HG03520 (cell line): ENCODE data around the gene BCL7A.
A peak's percentile ranks its signal among the peaks of the same experiment; 100 is the strongest.
"Not testable (repeated sequence)": the region's sequence is repeated elsewhere in the genome, so short reads cannot be mapped to it uniquely, and the experiment has no call there.

Experiments
- ATAC-seq: cut with Tn5 transposase; IDR thresholded peaks from one replicate; pipeline ENCODE4 v1.9.1; 2021; ENCODE audit warnings: mild to moderate bottlenecking, moderate library complexity; ENCODE audit not compliant: unreplicated experiment

The BCL7A gene

DNA sequence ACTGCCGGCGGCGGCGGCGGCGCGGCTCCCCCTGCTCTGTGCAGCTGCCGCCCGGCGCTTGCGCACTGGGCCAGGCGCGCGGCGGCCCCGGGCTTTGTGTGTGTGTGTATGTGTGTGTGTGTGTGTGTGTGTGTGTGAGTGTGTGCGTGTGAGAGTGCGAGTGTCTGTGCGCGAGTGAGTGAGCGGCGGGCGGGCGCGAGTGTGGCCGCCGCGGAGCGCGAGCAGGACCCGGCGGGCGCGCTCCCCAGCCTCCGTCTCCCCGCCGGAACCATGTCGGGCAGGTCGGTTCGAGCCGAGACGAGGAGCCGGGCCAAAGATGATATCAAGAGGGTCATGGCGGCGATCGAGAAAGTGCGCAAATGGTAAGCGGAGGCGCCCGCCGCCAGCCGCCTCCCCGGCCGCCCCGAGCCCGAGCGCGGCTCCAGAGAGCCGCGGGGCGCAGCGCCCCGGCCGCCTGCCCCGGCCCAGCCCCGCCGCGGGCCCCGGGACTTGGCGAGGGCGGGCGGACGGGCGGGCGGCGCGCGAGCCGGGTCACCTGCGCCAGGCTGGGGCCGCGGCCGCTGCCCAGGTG is at the start of gene BCL7A:
TSS of gene BCL7A (plus strand) at position 63 of the 571 bp plus-strand sequence. CDS start at position 271, 208 bp downstream.
- ATAC-seq = no peak

DNA sequence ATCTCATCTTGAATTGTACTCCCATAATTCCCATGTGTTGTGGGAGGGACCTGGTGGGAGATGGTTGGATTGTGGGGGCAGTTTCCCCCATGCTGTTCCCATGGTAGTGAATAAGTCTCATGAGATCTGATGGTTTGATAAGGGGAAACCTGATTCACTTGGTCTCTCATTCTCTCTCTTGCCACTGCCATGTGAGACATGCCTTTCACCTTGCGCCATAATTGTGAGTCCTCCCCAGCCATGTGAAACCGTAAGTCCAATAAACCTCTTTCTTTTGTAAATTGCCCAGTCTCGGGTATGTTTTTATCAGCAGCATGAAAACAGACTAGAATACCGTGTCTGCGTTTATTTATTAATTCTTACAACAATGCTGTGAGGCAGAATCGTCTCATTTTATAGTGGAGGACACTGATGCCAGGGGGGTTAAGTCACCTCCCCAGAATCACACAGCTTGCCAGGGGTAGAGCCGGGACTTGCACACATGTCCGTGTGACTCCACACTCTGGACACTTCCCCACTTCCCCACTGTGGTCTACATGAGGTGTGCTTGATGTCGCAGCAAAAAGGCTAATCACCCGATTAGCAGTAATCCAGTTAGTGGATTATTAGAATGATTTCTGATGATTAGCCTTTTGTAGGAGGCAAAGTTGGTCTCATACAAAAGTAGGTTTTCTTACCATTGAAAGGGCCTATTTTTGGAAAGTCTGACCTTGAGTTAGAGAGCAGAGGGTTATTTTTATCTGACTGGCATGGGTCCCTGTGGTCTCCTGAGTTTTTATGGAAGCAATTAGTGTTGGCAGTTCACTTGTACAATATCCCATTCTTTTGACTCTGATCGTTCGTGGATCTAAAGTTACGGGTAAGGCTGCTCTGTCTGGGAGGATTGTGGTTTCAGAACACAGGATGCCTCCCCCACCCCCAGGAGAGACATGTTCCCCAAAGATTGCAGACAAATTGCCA is 47.4 kb upstream of the BCL7A start:
- no peak for ATAC-seq

DNA sequence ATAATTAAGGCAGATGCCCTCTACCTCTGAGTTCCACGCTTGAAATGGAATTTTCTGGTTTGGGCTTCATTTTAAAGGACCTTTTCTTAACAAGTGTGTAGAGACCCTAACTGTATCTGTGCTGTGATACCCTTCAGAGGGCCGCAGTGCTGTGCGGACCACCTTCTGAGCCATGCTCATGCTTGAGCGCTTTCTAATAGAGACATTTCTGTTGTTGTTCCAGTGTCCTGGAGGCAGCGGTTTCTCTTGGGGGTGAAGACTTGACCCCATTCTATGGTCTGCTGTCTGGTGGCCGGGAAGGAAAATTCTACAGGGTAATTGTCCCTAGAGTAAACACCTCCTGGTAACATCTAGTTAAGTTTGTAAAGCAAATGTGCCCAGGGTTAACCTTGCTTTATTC is 46.7 kb upstream of the BCL7A start:
- no peak for ATAC-seq

DNA sequence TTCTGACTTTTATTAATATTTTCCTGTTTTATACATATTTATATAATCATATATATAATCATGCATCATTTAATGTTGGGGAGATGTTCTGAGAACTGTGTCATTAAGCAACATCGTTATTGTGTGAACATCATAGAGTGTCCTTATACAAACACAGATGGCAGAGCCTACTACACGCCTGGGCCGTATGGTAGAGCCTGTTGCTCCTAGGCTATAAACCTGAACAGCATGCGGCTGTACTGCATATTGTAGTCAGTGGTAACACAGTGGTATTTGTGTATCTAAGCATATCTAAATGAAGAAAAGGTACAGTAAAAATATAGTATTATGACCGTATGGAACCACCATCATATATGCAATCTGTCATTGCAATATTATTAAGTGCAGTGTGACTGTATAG is 44.7 kb upstream of the BCL7A start:
- no peak for ATAC-seq

DNA sequence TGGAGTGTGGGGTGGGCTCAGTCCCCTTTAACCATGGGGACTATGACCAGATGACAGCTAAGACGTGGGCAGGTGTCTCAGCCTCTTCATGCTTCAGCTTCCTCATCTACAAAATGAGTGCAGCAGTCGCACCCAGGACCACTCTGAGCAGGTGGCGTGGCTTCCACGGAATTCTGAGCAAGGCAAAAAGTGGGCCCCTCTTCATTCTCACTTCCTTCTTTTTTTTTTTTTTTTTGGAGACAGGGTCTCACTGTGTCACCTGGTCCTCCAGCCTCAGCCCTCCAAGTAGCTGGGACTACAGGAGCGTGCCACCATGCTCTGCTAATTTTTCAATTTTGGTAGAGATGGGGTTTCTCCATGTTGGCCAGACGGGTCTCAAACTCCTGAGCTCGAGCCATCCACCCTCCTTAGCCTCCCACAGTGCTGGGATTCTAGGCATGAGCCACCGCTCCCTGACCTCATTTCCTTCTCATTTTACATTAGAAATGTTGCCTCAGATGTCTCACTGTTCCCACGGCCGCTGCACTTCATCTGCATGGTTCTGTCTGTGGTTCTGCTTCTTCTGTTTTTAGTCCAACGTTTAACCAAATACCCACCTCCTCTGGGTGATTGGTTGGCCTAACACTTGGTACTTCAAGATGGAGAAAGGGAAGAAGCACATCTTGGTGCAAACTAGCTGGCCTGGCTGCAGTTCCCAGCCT is 41.3 kb upstream of the BCL7A start:
- no peak for ATAC-seq

DNA sequence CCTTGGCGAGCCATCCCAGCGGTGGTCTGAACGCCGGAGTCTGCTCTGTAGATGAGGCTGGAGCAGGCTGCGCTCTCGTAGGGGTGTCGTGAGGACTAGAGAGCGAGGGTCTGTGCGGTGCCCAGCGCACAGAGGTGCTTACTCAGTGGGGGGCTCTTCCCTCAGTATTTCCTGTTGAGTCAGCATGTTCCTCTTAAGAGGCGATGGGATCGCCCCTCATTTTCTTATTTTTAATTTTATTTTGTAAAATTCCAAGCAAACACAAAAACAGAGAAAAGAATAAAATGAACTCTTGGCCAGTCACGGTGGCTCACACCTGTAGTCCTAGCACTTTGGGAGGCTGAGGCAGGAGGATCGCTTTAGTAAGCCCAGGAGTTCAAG is 40.8 kb upstream of the BCL7A start:
- ATAC-seq = no peak

DNA sequence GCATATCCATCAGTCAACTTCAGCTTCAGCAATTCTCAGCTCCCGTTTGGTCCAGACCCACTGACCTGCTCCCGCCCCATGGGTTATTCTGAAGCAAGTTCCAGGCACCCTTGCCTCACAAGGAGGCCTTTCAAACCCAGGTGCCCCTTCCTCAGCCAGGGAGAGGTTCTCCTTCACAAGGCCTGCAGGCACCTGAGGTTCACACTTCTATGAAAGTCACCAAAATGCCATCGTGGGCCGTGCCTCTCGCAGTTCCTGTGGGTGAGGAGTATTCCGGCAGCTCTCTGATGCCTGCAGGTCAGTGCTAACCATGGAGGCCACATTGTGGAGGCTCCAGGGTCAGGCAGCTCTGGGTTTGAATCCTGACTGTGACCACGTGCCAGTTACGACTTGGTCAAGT is 40.2 kb upstream of the BCL7A start:
- no peak for ATAC-seq

DNA sequence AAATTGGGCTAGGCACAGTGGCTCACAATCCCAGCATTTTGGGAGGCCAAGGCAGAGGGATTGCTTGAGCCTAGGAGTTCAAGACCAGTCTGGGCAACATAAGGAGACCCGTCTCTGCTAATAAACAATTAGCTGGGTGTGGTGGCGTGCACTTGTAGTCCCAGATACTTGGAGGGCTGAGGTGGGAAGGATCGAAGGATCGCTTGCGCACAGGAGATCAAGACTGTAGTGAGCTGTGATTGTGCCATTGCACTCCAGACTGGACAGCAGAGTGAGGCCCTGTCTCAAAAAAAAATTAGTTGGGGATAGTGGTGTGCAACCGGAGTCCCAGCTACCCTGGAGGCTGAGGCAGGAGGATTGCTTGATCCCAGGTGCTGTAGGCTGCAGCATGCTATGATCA is 38.7 kb upstream of the BCL7A start:
- ATAC-seq = no peak

DNA sequence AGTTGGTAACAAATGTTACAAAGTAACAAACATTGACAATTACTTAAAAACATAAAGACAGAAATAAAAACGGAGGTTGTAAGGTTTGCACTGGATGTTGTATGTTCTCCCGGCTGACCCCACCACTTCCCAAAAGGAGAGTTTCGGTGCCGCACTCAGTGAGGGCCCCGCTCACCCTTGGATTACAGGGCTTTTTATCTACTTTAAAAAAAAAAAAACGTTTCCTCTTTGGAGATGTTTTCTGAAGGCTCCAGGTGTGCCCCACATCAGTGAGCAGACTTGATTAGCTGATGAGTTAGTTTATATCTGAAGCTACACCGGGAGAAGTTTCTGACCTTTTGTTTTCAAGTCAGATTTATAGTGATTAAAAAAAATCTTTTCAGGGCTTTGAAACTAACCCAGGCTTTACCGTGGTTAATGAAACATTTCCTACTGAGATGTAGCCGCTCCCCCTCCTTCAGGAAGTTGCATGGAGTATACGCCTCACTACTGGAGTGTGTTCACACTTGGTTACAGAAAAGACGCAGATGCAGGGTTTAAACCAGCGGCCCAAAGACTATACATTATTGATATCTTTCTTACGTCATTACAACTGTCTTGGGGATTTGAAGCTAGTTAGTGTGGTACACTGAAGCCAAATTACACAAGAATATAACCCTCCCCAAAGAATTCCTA is 38.0 kb upstream of the BCL7A start:
- no peak for ATAC-seq

DNA sequence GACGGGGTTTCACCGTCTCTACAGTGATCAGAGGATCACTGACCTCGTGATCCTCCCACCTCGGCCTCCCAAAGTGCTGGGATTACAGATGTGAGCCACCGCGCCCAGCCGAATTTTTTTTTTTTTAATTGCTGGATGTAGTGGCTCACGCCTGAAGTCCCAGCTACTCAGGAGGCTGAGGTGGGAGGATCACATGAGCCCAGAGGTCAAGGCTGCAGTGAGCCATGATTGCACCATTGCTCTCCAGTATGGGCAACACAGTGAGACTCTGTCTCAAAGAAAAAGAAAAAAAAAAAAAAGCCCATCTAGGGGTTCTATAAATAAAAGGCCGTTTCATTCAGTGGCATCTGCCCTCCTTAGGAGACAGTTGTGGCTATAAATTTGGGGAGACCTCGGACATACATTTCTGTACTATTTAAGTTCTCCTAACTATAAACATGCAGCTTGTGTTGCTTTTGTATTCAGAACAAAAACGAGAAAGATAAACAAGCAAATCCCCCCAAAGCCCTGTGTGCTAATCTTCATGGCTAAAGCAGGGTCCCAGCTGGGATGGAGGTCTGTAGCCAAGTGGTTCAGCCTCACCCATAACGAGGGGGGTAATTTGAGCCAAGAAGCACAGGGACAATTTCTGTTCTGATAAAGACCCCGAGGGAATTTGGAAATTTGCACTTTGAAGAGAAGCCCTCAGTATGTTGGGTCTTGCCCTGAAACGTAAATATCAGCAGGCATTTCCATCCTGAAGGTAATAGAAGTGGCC is 35.0 kb upstream of the BCL7A start:
- no peak for ATAC-seq

DNA sequence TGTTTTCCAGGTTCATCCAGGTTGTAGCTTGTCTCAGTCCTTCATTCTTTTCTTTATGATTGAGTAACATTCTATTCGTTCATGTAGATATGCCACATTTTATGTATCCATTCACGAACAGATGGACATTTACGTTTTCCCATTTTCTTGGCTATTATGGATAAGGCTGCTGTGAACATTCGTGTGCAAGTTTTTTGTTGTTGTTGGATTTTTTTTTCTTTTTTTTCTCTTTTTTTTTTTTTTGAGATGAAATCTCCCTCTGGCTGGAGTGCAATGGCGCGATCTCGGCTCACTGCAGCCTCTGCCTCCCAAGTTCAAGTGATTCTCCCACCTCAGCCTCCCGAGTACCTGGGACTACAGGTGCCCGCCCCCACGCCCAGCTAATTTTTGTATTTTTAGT is 33.2 kb upstream of the BCL7A start:
- ATAC-seq = not testable (repeated sequence)

DNA sequence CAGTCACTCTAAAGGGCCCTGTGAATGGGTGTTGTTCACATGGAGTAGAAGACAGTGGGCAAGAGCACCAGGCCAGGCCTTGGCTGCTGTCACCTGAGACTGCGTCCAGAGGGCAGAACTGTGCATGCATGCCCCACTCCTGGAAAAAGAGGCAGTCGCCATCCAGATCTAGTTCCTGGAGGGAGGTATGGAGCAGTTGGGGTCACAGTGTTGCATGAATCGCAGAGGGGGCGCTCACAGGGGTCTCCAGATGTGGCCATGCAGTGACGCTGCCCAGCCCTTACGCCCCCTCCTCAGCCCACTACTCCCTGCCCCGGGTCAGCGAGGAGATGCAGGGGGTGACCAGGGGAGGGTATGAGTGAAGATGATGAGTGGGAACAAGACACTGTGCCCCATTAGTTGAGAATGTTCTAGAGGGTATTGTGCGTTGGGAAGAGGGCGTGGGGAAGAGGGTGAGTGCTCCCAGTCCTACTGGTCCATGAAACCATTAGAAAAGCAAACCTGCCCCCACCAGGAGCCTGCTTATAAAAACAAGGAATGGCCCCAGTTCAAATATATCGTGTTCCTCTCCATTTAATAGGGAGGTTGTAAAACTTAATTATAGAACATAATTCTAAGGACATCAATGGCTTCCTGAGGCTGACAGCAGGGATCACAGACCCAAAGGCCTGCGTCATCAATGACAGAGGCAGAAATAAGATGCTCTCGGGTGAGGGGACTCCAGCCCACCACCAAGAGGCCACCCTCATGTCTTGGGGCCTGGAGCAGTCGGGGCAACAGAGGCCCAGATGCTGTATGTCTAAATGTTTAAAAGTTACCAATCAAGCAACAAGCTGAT is 32.2 kb upstream of the BCL7A start:
- no peak for ATAC-seq

DNA sequence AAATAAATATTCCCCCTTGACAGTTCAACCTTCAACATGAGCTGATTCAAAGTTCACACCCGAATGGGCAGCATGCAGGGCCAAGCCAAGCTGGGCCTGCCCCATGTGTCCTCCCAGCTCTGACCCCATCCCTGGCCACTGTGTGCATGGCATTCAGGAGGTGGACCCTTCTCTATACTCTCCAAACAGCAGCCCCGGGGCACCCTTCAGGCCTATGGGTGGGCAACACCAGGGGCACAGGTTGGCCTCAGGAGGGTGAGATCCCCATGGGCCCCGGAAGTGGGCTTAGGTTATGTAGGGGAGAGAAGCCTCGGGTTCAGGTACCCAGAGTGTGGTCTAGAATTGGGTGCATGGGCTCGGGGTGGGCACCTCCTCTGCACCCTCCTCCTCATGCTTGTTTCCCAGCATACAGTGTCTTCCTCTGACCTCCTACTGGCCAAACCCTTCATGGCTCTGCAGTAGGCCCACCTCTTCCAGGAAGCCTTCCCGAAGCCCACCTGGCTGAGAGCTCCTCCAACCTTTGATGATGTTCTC is 31.5 kb upstream of the BCL7A start:
- no peak for ATAC-seq

DNA sequence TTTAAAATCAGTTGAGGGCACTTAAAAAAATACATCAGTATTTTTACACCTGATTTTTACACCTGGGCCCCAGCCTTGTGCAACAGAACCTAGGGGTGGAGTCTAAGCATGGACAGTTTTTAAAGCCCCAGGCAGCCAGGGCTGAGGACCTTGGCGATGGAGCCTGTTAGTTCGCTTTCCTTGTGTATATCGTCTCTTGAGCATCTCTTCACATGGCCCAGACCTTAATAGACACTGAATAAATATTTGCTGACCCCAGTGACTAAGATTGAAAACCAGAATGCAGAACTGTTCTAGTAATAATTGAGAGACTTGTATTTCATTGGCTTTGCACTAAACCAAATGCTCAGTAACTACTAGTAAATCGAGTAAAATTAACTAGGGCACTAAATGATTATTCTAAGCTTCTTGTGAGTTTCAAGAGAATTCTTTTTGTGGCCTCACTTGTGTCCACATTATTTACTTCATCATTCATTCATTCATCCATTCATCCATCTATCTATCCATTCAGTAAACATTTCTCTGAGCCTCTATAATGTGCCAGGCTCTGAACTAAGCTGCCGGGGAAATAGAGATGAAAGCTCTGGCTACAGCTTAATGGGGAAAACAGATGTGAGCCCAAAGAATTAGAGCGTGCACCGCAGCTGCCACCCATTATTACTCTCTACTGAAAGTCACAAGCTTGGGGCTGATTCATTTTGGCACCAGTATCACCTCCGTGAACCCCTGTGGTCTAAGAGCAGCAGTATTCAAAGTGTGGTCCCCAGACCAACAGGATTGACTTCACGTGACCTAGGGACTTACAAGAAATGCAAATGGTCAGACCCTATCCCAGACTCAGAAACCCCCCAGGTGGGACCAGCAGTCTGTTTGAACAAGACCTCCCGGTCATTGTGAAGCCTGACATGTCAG is 30.7 kb upstream of the BCL7A start:
- ATAC-seq = peak; percentile 64

DNA sequence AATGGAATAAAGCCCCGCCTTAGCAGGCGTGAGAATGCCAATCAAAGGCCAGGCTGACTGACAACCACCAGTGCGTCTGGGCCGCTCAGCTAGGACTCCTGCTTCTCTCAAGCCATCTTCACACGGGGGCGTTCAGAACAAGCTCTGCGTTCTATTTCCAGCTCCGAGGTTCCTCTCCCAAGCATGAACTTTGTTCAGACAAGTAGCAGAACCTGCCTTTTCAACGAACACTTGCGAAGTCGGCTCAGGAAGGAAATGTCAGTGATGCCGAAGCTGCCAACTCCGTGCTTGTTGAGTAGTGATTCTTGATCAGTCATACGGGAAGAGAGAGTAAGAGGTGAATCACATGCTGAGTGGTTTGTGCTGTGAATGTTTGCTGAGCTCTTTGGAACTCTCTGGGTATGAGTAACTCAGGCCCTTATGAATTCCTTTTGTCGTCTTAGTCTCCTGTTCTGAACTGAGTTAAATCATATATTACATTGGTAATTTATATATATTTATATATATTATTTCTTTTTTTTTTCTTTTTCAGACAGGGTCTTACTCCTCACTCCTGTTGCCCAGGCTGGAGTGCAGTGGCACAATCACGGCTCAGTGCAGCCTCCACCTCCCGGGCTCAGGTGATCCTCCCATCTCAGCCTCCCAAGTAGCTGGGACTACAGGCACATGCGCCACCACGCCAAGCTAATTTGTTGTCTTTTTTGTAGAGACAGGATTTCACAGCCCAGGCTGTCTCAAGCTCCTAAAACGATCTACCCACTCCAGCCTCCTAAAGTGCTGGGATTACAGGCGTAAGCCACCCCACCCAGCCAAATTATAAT is 29.4 kb upstream of the BCL7A start:
- peak; percentile 72 for ATAC-seq

DNA sequence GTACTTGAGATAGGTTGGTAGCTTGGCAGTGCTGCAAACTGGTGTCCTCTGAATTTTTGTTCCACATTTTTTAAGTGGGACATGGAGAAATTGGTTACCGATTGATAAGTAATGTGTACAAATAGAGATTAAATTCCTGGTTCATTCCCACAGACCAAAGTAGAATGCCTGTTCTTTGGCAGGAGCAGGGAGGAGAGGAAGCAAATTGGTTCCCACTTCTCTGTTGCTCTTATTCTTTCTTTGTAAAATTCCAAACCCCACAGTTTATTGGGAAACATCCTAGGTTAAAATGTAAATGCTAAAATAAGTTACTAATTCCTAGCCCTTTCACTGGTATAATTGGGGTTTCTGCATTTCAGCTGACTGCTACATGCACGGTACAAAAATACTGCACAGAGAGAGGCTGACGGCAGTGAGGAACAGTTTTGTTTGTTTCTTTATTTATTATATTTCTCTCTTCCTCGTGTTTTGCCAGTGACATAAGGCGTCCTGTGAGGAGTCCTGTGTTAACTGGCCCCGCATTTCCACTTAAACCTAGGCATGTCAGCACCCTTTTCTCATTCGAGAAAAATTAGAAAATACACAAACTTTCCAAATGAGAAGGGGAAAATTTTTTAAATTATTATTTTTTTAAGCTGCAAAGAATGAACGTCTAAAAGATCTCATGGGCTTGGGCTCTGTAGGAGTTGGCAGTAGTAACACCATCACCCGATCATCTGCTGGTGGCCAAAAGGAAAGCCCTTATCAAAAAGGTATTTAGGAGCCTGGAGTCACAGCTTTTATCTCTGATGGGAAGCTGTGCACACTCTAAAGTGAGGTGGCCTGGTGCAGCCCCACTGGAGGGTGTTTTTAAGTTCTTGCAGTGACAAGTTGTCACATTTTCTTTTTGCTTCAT is 25.4 kb upstream of the BCL7A start:
- ATAC-seq = no peak
